Hepatocyte (in vitro differentiated cells): Measurements from ENCODE around the gene ATP10D.

ENCODE experiments used
- CTCF ChIP-seq: fragments of 200-600 bp; sonication (generic); IDR thresholded peaks from 2 replicates; pipeline ENCODE4 v1.5.1; 2016; ENCODE audit warnings: antibody characterized with exemption, mild to moderate bottlenecking; ENCODE audit not compliant: poor library complexity
- EZH2 ChIP-seq: fragments of 200-600 bp; sonication (generic); IDR thresholded peaks from 2 replicates; pipeline ENCODE4 v1.6.1; 2016; ENCODE audit warnings: antibody characterized with exemption, mild to moderate bottlenecking, borderline replicate concordance

GRCh38 chr4:47598320-47598719 lies 113.2 kb downstream of the ATP10D start:
- TF ChIP-seq EZH2 (no peak), CTCF (no peak)
